Ishikawa (cell line): ENCODE data around the gene ANKRD52.

ENCODE experiments used
- EP300 ChIP-seq: IDR thresholded peaks from 2 replicates; pipeline ENCODE4 v1.6.1; 2012; ENCODE audit warnings: borderline replicate concordance
- MAX ChIP-seq: IDR thresholded peaks from 2 replicates; pipeline ENCODE4 v1.6.1; 2012
- RAD21 ChIP-seq: IDR thresholded peaks from 2 replicates; pipeline ENCODE4 v1.6.1; 2012; ENCODE audit warnings: low read depth
- REST ChIP-seq: IDR thresholded peaks from 2 replicates; pipeline ENCODE4 v1.6.1; 2012; ENCODE audit warnings: low read depth, mild to moderate bottlenecking

GRCh38 chr12:56220611-56221231 lies 37.5 kb downstream of the ANKRD52 start:
- no peak for TF ChIP-seq RAD21
- TF ChIP-seq EP300 = no peak
- no peak for TF ChIP-seq MAX
- TF ChIP-seq REST = no peak
